ENCODE results near the gene CDK5RAP2. TPM values are rescaled to one million over a fixed set of nuclear protein-coding genes. Genes with fewer than 3 reads are reported as not detected.
A peak's percentile ranks its signal among the peaks of the same experiment; 100 is the strongest.
"Not testable (repeated sequence)": the region's sequence is repeated elsewhere in the genome, so short reads cannot be mapped to it uniquely, and the experiment has no call there.

Gene CDK5RAP2
- total RNA-seq, 1 donor from 2014 or later = 80.0 TPM

DNA sequence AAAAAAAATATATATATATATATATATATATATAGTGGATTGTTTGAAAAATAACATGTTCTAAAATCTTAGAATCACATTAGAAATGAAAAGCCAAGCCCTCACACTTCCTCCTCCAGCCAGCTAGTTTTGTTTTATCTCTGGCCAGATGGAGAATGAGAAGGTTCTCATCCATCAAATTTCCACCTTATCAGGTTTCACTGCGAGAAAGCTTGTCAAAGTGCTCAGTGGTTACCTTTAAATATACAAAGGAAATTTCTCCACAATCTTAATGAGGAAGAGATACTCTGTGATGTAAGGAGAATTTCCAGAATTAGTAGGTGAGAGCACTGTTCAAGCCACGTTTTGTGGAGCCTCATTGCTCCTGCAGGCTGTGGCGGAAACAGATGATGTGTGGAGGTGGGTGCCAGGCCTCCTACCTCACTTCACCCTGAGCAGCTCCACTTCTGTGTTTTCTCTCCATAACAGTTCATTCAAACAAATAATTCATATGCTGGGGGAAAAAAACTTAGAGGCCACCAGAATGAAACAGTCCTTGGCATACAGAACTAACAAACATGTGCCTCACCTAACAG is 71.9 kb downstream of the CDK5RAP2 start:
- no peak for DNase-seq
- intact Hi-C loops (cut with micrococcal nuclease) = no loop called here
- H3K27ac Mint-ChIP-seq = no peak overlapping the region
- ATAC-seq (ENCODE audit: low read depth) = no peak
- POLR2A ChIA-PET = interaction anchor here (0.6 kb wide), 1 partner anchor 134 kb away, joined by 4 read pairs; no protein-coding TSS in a partner anchor
- CTCF ChIA-PET = no interaction called here
- H3K4me1 Mint-ChIP-seq = no peaks in the 10 kb centered on the region
- H3K36me3 Mint-ChIP-seq (ENCODE audit: low read depth) = peaks cover 83% of the 10 kb centered on the region
- TF ChIP-seq, protein P1, sequence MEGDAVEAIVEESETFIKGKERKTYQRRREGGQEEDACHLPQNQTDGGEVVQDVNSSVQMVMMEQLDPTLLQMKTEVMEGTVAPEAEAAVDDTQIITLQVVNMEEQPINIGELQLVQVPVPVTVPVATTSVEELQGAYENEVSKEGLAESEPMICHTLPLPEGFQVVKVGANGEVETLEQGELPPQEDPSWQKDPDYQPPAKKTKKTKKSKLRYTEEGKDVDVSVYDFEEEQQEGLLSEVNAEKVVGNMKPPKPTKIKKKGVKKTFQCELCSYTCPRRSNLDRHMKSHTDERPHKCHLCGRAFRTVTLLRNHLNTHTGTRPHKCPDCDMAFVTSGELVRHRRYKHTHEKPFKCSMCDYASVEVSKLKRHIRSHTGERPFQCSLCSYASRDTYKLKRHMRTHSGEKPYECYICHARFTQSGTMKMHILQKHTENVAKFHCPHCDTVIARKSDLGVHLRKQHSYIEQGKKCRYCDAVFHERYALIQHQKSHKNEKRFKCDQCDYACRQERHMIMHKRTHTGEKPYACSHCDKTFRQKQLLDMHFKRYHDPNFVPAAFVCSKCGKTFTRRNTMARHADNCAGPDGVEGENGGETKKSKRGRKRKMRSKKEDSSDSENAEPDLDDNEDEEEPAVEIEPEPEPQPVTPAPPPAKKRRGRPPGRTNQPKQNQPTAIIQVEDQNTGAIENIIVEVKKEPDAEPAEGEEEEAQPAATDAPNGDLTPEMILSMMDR (IDR thresholded peaks at IDR 0.05) = no peak
- peaks cover 5% of the 10 kb centered on the region for H3K9me3 Mint-ChIP-seq
- H3K4me3 Mint-ChIP-seq = no peak overlapping the region
- no peaks in the 10 kb centered on the region for H3K27me3 Mint-ChIP-seq

DNA sequence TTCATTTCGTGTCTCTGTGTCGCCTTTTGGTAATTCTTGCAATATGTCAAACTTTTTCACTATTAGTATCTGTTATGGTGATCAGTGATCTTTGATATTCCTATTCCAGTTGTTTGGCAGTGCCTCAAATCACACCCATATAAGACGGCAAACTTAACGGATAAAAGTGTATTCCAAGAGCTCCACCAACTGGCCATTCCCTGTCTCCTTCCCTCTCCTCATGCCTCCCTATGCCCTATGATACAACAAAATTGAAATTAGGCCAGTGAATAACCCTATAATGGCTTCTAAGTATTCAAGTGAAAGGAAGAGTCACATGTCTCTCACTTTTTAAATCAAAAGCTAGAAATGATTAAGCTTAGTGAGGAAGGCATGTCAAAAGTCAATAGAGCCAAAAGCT is 74.8 kb downstream of the CDK5RAP2 start:
- H3K4me1 Mint-ChIP-seq = no peaks in the 10 kb centered on the region
- no peak overlapping the region for H3K27ac Mint-ChIP-seq
- ChIA-PET CTCF (no interaction called here), POLR2A (interaction anchor here (0.6 kb wide), 1 partner anchor 331 kb away, joined by 4 read pairs; no protein-coding TSS in a partner anchor)
- DNase-seq = no peak
- no peak for ATAC-seq (ENCODE audit: low read depth)
- H3K27me3 Mint-ChIP-seq = no peaks in the 10 kb centered on the region
- TF ChIP-seq, protein P1 (IDR thresholded peaks at IDR 0.05) = no peak
- peaks cover 3% of the 10 kb centered on the region for H3K9me3 Mint-ChIP-seq
- intact Hi-C loops (cut with micrococcal nuclease) = no loop called here
- no peak overlapping the region for H3K4me3 Mint-ChIP-seq
- peaks cover 78% of the 10 kb centered on the region for H3K36me3 Mint-ChIP-seq (ENCODE audit: low read depth)

DNA sequence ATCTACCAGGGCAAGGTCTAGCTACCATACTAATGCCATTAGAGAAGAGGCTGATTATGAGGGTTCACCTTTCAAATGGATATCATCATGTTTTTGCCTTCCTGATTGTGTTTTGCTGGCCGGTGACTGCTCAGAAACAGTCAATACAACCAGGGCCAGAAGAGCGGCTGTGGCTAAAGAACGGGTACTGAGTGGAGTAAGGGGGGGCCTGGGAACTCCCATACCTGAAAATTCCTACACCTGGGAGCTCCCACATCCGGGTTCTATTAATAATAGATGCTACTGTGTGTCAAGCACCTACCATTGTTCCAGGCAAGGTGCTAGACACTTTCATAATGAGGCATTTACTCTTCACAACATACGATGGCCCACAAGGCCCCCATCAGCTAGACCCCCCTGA is 79.2 kb downstream of the CDK5RAP2 start:
- intact Hi-C loops (cut with micrococcal nuclease) = no loop called here
- peaks cover 55% of the 10 kb centered on the region for H3K36me3 Mint-ChIP-seq (ENCODE audit: low read depth)
- H3K4me1 Mint-ChIP-seq = no peaks in the 10 kb centered on the region
- H3K4me3 Mint-ChIP-seq = no peak overlapping the region
- H3K9me3 Mint-ChIP-seq = no peaks in the 10 kb centered on the region
- CTCF ChIA-PET = no interaction called here
- no peak overlapping the region for H3K27ac Mint-ChIP-seq
- POLR2A ChIA-PET = no interaction called here
- H3K27me3 Mint-ChIP-seq = no peaks in the 10 kb centered on the region
- DNase-seq (no peak), ATAC-seq (ENCODE audit: low read depth) (no peak)
- TF ChIP-seq, protein P1 (IDR thresholded peaks at IDR 0.05) = no peak

DNA sequence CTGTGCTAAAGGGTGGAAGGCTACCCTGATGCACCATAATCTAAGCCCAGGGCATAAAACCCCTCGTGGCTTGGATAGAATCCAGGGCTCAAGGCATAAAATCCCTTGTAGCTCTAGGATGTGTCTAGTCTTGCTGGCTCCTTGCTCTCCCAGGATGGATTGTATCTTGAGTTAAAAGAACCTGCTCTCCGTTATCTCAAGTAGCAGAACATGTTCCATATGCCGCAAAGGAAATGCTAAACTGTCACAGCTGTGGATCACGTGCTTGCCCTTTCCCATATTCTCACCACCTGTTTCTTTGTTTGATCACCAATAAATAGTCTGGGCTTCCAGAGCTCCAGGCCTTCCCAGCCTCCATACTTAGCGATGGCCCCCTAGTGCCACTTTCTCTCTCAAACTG is 82.1 kb downstream of the CDK5RAP2 start:
- H3K9me3 Mint-ChIP-seq; POLR2A ChIA-PET; H3K4me1 Mint-ChIP-seq; intact Hi-C loops (cut with micrococcal nuclease); H3K27me3 Mint-ChIP-seq; DNase-seq; H3K4me3 Mint-ChIP-seq; H3K27ac Mint-ChIP-seq; CTCF ChIA-PET; ATAC-seq (ENCODE audit: low read depth): not testable (repeated sequence)
- H3K36me3 Mint-ChIP-seq (ENCODE audit: low read depth) = peaks cover 40% of the 10 kb centered on the region

DNA sequence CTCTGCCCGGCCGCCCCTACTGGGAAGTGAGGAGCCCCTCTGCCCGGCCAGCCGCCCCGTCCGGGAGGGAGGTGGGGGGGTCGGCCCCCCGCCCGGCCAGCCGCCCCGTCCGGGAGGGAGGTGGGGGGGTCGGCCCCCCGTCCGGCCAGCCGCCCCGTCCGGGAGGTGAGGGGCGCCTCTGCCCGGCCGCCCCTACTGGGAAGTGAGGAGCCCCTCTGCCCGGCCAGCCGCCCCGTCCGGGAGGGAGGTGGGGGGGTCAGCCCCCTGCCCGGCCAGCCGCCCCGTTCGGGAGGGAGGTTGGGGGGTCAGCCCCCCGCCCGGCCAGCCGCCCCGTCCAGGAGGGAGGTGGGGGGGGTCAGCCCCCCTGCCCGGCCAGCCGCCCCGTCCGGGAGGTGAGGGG is 83.5 kb downstream of the CDK5RAP2 start:
- H3K27me3 Mint-ChIP-seq; H3K27ac Mint-ChIP-seq; H3K4me3 Mint-ChIP-seq; DNase-seq; POLR2A ChIA-PET; ATAC-seq (ENCODE audit: low read depth); H3K4me1 Mint-ChIP-seq; intact Hi-C loops (cut with micrococcal nuclease); H3K9me3 Mint-ChIP-seq; CTCF ChIA-PET: not testable (repeated sequence)
- H3K36me3 Mint-ChIP-seq (ENCODE audit: low read depth) = peaks cover 27% of the 10 kb centered on the region

DNA sequence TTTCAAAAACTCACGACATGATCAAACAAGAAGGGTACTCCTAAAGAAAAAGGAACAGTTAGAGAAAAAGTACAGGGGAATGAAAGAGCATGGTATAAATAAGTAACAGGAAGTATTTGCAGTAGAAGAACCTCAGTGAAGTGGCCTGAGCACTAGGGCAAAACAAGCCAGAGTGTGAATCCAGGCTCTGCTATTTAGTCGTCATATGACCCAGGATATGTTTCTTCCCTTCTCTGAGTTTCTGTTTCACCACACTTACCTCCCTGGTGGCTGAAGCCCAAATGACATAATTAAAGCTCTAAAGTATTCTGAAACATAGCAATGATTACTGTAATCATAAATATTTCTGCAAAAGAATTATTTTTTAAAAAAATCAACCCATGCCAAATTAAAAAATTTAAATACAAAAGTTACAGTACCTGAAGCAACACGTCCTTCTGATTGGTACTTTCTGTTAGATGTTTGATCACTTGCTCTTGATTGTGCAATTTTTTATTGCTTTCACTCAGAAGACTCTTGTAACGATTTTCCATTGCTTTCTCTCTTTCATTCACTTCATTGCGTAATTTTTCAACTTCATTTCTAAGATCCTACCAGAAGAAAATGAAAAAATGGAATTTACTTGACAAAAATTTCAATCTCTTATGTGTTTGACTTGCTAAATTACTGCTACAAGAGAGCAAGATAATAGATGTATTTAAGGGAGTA is 88.9 kb downstream of the CDK5RAP2 start:
- H3K27ac Mint-ChIP-seq = no peak overlapping the region
- H3K36me3 Mint-ChIP-seq (ENCODE audit: low read depth) = peaks cover 62% of the 10 kb centered on the region
- intact Hi-C loops (cut with micrococcal nuclease) = no loop called here
- H3K4me1 Mint-ChIP-seq = peaks cover 14% of the 10 kb centered on the region
- no peaks in the 10 kb centered on the region for H3K9me3 Mint-ChIP-seq
- no peak for DNase-seq
- H3K27me3 Mint-ChIP-seq = no peaks in the 10 kb centered on the region
- ChIA-PET CTCF (no interaction called here), POLR2A (no interaction called here)
- peak; percentile 64 for ATAC-seq (ENCODE audit: low read depth)
- no peak overlapping the region for H3K4me3 Mint-ChIP-seq
- TF ChIP-seq, protein P1 (IDR thresholded peaks at IDR 0.05) = no peak
